OCI-LY1 (cell line): ENCODE results near the gene L3MBTL1.

Source experiments
- H2AFZ ChIP-seq: fragments of 200-600 bp; sonication (generic), shearing (Covaris generic); 2 replicates; pipeline ENCODE4 v1.6.0; 2014; ENCODE audit warnings: antibody characterized with exemption, mild to moderate bottlenecking, low read length
- H3F3A ChIP-seq: fragments of 200-600 bp; sonication (generic), shearing (Covaris generic); 2 replicates; pipeline ENCODE4 v1.6.0; 2014; ENCODE audit warnings: mild to moderate bottlenecking, antibody characterized with exemption, low read length, moderate library complexity; ENCODE audit not compliant: insufficient read depth
- H3K27ac ChIP-seq: fragments of 200-600 bp; sonication (generic); 2 replicates; pipeline ENCODE4 v1.5.1; 2014; ENCODE audit warnings: low read length, mixed run types, mild to moderate bottlenecking, low read depth; ENCODE audit not compliant: poor library complexity, severe bottlenecking
- H3K27me3 ChIP-seq: fragments of 200-600 bp; sonication (generic); 2 replicates; pipeline ENCODE4 v1.6.0; 2014; ENCODE audit warnings: antibody characterized with exemption, mild to moderate bottlenecking, low read length, moderate library complexity; ENCODE audit not compliant: insufficient read depth
- H3K36me3 ChIP-seq: fragments of 200-600 bp; sonication (generic); 2 replicates; pipeline ENCODE4 v1.6.1; 2014; ENCODE audit warnings: mild to moderate bottlenecking, antibody characterized with exemption, low read length, moderate library complexity, mixed read lengths; ENCODE audit not compliant: insufficient read depth
- H3K4me1 ChIP-seq: fragments of 200-600 bp; sonication (generic); 2 replicates; pipeline ENCODE4 v1.5.1; 2014; ENCODE audit warnings: mild to moderate bottlenecking, low read length, moderate library complexity; ENCODE audit not compliant: insufficient read depth, severe bottlenecking
- H3K4me2 ChIP-seq: fragments of 200-600 bp; sonication (generic), shearing (Covaris generic); 2 replicates; pipeline ENCODE4 v1.6.1; 2014; ENCODE audit warnings: low read length
- H3K4me3 ChIP-seq: fragments of 200-600 bp; sonication (generic); 2 replicates; pipeline ENCODE4 v1.5.1; 2014; ENCODE audit warnings: low read length, low read depth, mild to moderate bottlenecking, mixed read lengths; ENCODE audit not compliant: poor library complexity, severe bottlenecking
- H3K79me2 ChIP-seq: fragments of 200-600 bp; shearing (Covaris generic); 2 replicates; pipeline ENCODE4 v1.6.1; 2016; ENCODE audit warnings: mixed run types, low read length, mixed read lengths; ENCODE audit not compliant: insufficient read depth
- H3K9ac ChIP-seq: fragments of 200-600 bp; sonication (generic), shearing (Covaris generic); 2 replicates; pipeline ENCODE4 v1.6.1; 2014; ENCODE audit warnings: mild to moderate bottlenecking, low read length, mixed read lengths
- H3K9me2 ChIP-seq: fragments of 200-600 bp; sonication (generic), shearing (Covaris generic); 2 replicates; pipeline ENCODE4 v1.6.1; 2014; ENCODE audit warnings: low read depth, mild to moderate bottlenecking, low read length, mixed read lengths
- H3K9me3 ChIP-seq: fragments of 200-600 bp; shearing (Covaris generic); 2 replicates; pipeline ENCODE4 v1.6.1; 2014; ENCODE audit warnings: low read length, mixed read lengths
- H4K20me1 ChIP-seq: fragments of 200-600 bp; sonication (generic), shearing (Covaris generic); 2 replicates; pipeline ENCODE4 v1.6.0; 2016; ENCODE audit warnings: mild to moderate bottlenecking, low read length; ENCODE audit not compliant: insufficient read depth
- CTCF ChIP-seq: fragments of 200-600 bp; sonication (generic), shearing (Covaris generic); IDR thresholded peaks from 2 replicates; pipeline ENCODE4 v1.5.1; 2017; ENCODE audit warnings: mild to moderate bottlenecking, antibody characterized with exemption, low read length, moderate library complexity, mixed read lengths
- EZH2 ChIP-seq: fragments of 200-600 bp; sonication (generic), shearing (Covaris generic); IDR thresholded peaks from 2 replicates; pipeline ENCODE4 v1.8.0; 2017; ENCODE audit warnings: borderline replicate concordance, mixed run types, mild to moderate bottlenecking, antibody characterized with exemption, low read length, moderate library complexity, mixed read lengths

The L3MBTL1 gene

GRCh38 chr20:43462660-43463526 lies 44.6 kb upstream of the L3MBTL1 start:
- H3K36me3 ChIP-seq: peaks cover 81% of the 10 kb centered on the region
- H3K27ac ChIP-seq: no peak overlapping the region
- no peak overlapping the region for H3K4me3 ChIP-seq
- no peaks in the 10 kb centered on the region for H3K27me3 ChIP-seq
- H3F3A ChIP-seq: peaks cover 9% of the 10 kb centered on the region
- TF ChIP-seq CTCF (no peak), EZH2 (no peak)
- H3K9ac ChIP-seq: no peak overlapping the region
- H2AFZ ChIP-seq: no peak overlapping the region
- H3K9me2 ChIP-seq: no peaks in the 10 kb centered on the region
- H3K4me2 ChIP-seq: no peak overlapping the region
- no peaks in the 10 kb centered on the region for H3K9me3 ChIP-seq
- peaks cover 7% of the 10 kb centered on the region for H4K20me1 ChIP-seq
- H3K4me1 ChIP-seq: peaks cover 10% of the 10 kb centered on the region
- peaks cover 13% of the 10 kb centered on the region for H3K79me2 ChIP-seq

GRCh38 chr20:43463527-43464218 lies 43.8 kb upstream of the L3MBTL1 start:
- H3K4me2 ChIP-seq: no peak overlapping the region
- TF ChIP-seq CTCF (no peak), EZH2 (no peak)
- H3K36me3 ChIP-seq: peaks cover 80% of the 10 kb centered on the region
- H3K79me2 ChIP-seq: peaks cover 11% of the 10 kb centered on the region
- peaks cover 10% of the 10 kb centered on the region for H3F3A ChIP-seq
- no peak overlapping the region for H3K4me3 ChIP-seq
- no peaks in the 10 kb centered on the region for H3K9me3 ChIP-seq
- no peak overlapping the region for H3K9ac ChIP-seq
- H3K4me1 ChIP-seq: peaks cover 10% of the 10 kb centered on the region
- no peak overlapping the region for H3K27ac ChIP-seq
- no peaks in the 10 kb centered on the region for H3K27me3 ChIP-seq
- H3K9me2 ChIP-seq: no peaks in the 10 kb centered on the region
- H2AFZ ChIP-seq: no peak overlapping the region
- H4K20me1 ChIP-seq: peaks cover 7% of the 10 kb centered on the region

- Histone ChIP-seq H3K4me3 (no peak overlapping the region), H3K9me3 (no peaks in the 10 kb centered on the region), H4K20me1 (peaks cover 7% of the 10 kb centered on the region), H3F3A (peaks cover 10% of the 10 kb centered on the region), H2AFZ (no peak overlapping the region), H3K9ac (no peak overlapping the region), H3K79me2 (peaks cover 4% of the 10 kb centered on the region), H3K4me2 (no peak overlapping the region), H3K36me3 (peaks cover 73% of the 10 kb centered on the region), H3K9me2 (no peaks in the 10 kb centered on the region), H3K27ac (no peak overlapping the region), H3K27me3 (no peaks in the 10 kb centered on the region), H3K4me1 (peaks cover 5% of the 10 kb centered on the region)
- no peak for TF ChIP-seq CTCF
These were observed 43.2 kb upstream of the L3MBTL1 start for GRCh38 chr20:43464219-43464790.
